NOMO-1 treated with DMSO at 0.1 percent for 48 hours (cell line): ENCODE data around the gene ATP13A3.

Experiments
- DNase-seq: peaks from one replicate; lab custom pipeline; 2025; ENCODE audit not compliant: unreplicated experiment; lab: John Stamatoyannopoulos, UW

Gene ATP13A3

DNA sequence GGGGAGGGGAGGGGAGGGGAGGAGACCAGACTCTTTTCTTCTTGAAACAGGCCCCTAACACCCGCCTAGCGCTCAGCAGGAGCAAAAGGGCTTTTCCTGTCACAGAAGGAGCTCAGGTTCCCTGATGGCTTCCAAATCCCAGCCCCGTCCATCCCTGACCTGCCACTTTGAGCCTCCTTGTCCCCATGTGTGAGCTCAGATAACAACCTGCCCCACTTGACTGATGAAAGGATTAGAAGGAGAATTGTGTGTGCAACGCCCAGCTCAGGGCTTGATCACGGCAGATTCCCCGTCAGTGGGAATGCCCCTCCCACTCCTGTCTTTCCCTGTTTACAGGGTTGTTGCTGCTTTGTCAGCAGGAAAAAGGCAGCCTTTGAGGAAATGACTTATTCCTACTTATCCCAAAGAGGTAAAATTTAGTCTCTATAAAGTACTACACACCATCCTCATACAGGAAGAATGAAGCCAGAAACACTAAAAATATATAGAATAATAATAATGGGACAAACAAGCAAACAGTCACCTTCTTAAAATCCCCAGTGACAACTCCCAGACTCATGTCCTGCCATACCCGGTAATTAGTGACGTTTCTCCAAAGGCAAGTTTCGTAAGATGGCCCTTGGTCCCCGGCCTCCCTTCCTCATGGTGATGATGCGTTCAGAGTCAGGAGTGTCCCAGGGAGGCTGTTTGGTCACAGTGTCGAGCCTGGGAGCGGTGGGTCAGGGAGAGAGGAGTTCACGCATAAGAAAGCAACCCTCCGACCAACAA, 111.1 kb downstream of the ATP13A3 start:
- no peak for DNase-seq

DNA sequence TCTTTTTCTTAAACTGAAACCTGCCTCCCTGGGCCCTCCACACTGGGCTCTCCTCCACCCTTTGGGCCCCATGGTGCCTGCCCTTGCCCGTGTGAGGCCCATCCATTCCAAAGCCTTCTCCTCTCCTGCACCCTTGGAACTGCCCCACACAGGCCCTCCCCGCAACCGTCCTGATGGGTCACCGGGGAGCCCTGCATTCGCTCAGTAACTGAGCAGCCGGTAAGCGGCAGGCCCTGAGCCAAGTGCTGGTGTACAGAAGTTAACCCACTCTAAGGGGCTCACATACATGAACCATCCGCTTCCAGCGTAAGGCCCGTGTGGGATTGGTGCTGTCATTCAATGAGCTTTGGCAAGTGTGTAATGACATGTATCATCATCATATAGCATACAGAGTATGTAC, 111.9 kb downstream of the ATP13A3 start:
- DNase-seq: no peak

DNA sequence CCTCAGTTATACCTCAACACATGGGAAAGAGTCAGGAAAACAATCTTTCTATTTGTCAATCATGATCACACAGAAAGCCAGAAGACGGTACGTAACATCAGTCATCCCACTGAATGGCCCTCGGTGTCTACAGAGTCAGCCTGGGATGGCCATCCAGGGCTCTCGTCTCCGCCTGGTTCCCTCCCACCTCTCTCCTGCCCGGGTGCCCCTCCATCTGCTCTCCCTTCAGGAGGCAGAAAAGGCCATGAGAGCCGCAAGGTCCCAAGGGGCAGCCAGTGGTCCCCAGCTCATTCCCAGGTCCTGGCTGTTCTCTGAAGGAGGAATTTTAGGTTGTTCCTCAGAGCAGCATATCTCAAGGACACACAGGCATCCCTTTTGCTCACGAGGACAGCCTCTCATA, 112.9 kb downstream of the ATP13A3 start:
- no peak for DNase-seq

GRCh38 chr3:194373028-194373427, 113.8 kb downstream of the ATP13A3 start:
- no peak for DNase-seq

- DNase-seq: no peak
Measured at GRCh38 chr3:194370753-194371152, 116.0 kb downstream of the ATP13A3 start.

DNA sequence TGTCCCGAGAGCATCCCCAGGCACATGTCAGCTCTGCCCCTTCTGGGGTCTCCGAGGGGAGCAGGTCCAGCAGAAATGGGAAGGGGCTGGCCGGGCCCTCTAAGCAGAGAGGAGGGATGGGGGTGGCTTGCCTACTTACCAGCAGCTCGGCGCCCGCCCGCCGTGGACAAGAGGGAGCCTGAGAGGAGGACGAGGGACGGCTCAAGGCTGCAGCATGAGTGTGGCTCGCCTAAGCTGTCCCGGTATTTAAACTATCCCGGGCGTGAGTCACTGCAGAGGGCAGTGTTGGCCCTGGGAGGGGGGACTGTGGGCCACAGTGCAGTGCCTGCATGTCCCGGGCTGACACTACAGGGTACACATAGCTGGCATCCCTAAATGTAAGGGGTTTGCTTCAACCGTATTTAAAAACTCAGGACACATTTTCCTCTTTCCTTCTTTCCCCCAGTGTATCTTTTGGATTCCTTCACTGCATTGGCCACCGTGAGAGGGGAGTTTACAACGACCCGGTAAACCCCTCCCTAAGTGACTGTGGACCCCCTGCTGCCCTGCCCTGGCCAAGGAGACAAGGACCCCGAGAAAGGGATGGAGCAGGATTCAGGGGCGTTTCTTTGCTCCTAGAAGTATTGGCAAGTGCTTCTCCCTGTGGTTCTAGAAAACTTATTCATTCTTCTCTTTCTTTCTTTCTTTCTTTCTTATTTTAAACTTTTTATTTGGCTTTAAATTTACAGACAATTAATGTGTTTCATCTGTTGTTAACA, 117.1 kb downstream of the ATP13A3 start, which contains the start of gene LRRC15:
Gene LRRC15, minus strand, starts transcription at position 222 of the 758 bp plus-strand sequence. CDS start 8,700 bp downstream, outside the sequence.
- DNase-seq: no peak

DNA sequence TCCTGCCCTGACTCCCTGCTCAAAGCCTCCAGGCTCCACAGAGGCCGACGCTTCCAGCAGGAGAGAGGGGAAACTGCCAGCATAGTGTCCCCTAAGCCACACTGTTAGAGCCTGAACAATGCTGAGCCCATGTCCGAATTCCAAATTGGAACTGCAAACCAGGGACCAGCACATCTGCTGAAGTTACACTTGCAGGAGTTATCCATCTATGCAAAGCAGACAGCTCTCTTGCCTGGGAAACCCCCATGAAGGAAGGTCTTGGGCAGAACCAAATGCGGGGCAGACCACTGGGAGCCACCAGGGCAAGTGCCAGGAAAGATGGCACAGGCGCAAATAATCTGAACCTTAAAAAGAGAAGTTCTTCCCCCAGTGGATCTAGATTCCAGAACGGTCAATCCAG, 117.9 kb downstream of the ATP13A3 start:
- no peak for DNase-seq

DNA sequence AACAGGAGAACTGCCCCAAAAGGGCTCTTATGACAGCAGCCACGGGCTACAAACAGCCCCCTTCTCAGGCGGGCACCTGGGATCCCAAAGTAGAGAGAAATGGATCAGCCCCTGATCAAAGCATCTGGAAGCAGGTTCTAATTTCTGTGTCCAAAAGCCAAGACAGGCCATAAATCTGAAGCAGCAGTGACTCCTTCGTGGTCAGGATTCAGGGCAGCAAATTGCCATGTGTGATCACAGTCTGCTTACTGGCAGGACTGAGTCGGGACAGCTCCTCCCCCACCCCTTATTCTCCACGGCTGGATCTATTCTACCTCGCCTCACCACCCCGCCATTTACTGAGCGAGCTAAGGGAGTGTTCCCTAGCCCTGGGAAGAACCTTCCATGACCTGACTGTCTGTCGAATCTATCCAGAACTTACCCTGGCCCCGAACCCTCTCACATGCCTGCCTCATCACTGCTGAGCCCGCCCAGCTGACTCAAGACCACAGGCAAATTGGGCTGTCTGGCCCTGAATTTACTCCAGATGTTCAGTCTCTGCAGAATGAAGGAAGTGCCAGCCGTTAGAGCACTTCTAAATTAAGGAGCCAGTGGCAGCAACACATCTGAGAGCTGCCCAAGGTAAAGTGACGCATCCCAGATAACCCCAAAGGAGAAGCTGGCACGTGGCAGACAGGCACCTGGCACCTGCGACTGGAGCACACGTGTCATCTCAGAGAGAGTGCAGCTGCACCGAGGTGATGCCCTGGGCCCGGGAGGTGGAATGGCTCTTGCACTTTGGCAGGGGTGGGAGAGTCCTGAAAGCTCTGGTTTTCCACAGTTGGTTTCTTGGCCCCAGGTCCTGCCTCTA, 118.6 kb downstream of the ATP13A3 start:
- no peak for DNase-seq

DNA sequence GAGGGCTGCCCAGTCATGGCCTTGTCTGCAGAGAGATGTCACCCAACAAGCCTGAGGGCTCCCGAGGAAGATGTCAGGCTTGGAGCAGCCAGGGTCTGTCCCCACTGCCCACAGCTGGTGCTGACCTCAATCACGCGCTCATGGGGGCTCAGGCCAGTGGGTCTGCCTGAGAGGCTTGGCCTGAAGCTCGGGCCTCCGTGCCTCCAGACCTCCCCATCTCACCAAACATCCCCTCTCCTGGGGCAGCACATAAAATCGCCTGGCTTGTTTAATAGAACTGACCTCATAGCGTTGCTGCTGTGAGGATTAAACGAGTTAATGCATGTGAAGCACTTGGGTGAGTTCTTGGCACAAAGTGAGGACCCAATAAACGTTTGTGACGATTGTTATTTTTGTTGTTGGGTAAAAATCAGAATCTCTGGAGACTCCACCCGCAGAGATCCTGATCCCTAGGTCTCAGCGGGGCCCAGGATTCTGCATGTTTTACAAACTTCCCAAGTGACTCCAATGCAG, 120.8 kb downstream of the ATP13A3 start:
- no peak for DNase-seq

GRCh38 chr3:194365526-194365925, 121.3 kb downstream of the ATP13A3 start:
- no peak for DNase-seq

- DNase-seq: no peak
Measured at GRCh38 chr3:194364652-194365434, 122.0 kb downstream of the ATP13A3 start.

GRCh38 chr3:194364314-194364651, 122.5 kb downstream of the ATP13A3 start:
- DNase-seq: no peak

- no peak for DNase-seq
Measured at GRCh38 chr3:194360568-194360967, 126.2 kb downstream of the ATP13A3 start.

- peak; percentile 18 for DNase-seq
Measured at GRCh38 chr3:194357681-194358080, 129.1 kb downstream of the ATP13A3 start.

GRCh38 chr3:194355379-194355778, 131.4 kb downstream of the ATP13A3 start:
- no peak for DNase-seq

DNA sequence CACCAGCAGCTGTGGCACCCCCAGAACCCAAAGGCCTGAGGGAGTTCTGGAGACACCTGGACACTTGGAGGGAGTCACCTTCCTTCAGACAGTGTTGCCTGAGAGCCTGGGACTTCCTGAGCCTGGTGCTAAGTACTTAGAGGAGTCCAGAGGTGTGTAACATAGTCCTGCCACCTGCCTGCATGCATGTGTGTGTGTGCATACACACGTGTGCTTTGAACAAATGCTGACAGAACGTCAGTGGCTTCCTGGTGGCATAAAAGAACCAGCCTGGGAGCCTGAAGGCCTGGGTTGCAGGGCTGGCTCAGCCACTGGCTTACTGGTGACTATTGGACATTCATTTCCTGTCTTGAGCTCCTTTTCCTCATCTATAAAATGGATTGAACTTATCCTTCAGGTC, 132.5 kb downstream of the ATP13A3 start:
- no peak for DNase-seq
